Measurements from ENCODE around the gene LMF1.

- TF ChIP-seq CTCF (IDR thresholded peaks at IDR 0.05 in 4 of 5, conservative IDR thresholded peaks at IDR 0.05 in 1 of 5) (no peak), POLR2A (IDR thresholded peaks at IDR 0.05) (no peak)
Measured at GRCh38 chr16:947255-947921, 23.4 kb downstream of the LMF1 start.
